GM19468 (cell line): ENCODE data around the gene SERPINE3.

Experiments used
- ATAC-seq: cut with Tn5 transposase; IDR thresholded peaks from one replicate; pipeline ENCODE4 v1.9.1; 2021; ENCODE audit warnings: mild to moderate bottlenecking, moderate library complexity, moderate number of reproducible peaks; ENCODE audit not compliant: unreplicated experiment; ENCODE audit errors: extremely low read depth

The SERPINE3 gene

DNA sequence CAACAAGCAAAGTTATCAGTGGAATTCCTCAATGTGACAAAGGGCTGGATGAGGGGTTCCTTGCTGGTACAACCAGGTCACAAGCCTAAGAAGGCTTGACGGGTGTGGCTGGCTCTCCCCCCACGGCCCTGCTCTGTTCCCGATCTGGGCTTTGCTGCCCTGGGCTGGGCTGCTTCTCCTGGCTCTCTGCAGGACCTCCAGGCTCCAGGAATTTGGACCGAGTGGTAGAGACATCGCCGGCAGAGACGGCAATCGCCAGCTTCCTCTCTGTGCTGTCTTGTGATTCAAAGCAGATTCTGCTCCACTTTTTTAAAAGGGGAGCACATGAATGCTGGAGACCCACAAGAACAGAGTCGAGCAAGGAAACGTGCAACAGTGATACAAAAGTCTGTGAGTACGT, at the start of gene SERPINE3:
TSS of gene SERPINE3 (plus strand) at position 338 of the 400 bp plus-strand sequence. CDS start 1,401 bp downstream, outside the sequence.
- ATAC-seq, result no peak

GRCh38 chr13:51291341-51291740, 48.1 kb upstream of the SERPINE3 start:
- no peak for ATAC-seq

DNA sequence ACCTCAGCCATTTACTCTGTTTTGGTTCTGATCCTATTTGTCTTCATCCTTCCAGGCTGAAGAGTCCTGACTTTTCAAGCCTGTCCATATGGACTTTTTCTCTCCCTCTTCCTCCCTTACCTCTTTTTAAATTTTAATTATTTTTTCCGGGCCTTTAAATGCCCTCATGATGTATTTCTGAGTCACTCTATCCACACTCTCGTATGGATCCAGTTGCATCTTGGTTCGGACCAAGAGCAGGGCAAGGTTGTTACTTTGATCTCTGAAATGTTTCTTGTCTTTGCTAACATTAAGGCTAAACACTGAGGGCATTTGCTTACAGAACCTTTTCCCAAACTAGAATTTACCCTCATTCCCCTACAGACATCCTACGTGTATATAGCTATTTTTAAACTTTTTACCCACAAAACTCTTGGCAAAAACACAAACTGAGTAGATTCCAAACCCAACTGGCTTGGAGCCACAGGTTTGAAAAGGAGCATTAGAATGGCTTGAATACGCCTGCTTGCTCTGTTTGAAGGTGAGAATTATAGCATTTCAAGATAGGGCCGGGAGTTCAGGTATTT, 47.4 kb upstream of the SERPINE3 start:
- no peak for ATAC-seq

GRCh38 chr13:51297556-51297955, 41.9 kb upstream of the SERPINE3 start:
- no peak for ATAC-seq

- no peak for ATAC-seq
These were observed 40.7 kb upstream of the SERPINE3 start for GRCh38 chr13:51298812-51299211.

DNA sequence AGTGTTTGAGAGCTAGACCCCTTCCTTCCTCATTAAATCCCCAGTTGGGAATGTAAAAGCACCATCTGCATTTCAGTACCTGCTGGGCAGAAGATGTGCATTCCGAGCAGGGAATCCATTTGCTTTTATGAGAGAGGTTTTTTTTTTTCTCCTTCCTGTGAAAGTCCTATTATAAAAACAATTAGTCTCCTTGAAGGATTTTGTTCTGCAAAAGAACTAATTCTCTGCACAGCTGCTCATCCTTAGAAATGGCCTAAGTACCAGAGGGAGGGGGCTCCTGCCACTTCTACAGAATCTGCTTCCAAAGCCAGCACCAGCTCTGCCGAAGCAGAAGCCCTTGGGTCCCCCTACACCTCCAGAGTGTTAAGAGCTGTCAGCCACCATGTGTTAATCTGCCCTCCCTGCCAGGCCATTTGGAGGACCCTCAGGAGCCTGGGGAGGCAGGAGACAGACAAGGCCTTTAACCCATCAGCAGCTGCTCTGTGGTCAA, 36.4 kb upstream of the SERPINE3 start:
- ATAC-seq, result no peak

- no peak for ATAC-seq
These were observed 35.6 kb upstream of the SERPINE3 start for GRCh38 chr13:51303882-51304281.

DNA sequence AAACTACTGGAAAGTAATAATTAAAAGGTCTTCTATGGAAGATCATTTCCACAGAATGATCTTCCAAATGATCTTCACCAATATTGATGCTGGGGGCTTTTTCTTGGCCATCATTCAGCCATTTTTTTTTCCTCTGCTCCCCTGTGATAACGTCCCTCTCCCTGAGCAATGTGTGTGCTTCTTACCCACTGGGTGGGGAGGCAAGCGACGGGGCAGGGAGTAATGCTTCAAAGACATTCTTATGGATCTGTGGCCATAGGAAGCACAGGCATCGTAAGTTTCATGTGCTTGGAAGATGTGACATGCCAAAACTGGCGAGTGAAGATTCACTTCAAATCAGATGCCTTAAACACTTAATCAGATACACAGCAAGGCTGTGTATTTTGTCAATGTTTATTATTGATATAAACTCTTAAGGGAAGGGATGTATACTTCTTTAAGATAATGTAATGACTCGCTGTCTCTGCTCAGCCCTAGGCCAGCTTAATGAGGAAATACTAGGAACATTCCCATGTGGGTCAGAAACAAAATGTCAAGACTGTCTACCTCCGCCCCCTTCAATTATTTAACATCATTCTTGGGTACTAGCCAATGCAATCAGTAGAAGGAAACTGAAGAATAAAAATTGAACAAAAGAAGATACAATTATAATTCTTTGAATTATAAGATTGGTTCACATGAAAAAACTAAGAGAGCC, 34.1 kb upstream of the SERPINE3 start:
- no peak for ATAC-seq

- no peak for ATAC-seq
These were observed 30.7 kb upstream of the SERPINE3 start for GRCh38 chr13:51308781-51309180.

DNA sequence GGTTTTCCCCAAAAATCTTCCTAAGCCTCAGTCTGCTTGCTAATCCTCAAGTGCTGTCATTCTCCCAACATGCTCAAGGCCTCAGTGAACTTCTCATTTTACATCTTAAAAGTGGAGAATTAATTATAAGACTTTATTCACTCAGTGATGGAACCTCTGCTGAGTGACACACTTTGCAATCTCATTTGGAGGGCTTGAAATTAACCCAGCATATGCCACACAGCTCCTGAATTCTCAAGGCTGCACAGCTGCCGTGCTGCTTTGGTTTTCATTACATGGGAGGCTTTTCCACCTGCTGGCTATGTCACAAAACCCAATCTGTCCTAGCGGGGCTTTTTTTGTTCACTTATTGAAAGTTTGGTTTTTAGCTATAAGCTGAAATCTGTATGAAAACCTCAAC, 28.3 kb upstream of the SERPINE3 start:
- no peak for ATAC-seq

DNA sequence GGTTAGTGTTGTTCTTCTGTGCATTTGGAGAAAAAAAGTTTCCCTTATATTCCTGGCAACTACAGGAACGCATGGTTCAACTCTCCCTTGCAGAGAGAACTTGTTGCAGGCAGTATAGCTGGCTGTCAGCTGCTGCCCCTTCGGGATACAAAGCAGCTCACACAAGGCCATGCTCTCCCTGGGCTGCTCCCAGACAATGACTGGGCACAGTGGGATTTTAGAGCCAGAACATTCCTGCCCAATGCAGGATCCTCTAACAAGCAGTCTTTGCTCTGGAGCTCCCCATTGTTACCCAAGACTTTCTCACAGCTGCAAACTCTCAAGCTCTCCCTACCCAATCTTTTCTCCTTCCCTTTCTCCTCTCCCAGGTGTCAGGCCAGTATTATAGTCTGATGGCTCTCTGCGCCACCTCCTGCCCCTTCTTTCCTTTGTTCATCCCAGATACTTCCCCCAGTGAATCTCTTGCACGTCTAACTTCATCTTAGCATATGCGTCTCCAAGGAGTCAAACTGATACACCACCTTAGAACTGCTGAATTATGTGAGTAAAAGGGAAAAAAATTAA, 27.5 kb upstream of the SERPINE3 start:
- ATAC-seq, result no peak

DNA sequence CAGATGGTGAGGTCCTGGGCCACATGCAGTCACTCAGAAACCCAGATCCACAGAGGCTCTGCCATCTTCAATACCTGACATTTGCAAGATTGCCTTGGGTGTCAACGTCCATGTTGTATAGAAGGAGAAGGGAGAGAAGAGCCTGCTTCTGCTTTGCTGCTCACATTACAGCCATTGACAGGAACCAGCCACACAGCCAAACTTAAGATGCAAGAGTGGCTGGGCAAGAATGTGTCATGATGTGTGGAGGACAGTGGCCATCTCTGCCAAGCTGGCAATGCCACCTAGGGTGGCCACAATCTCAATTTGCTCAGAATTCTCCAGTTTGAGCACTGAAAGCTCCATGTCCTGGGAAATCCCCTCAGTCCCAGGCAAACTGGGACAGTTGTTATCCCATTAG, 25.9 kb upstream of the SERPINE3 start:
- no peak for ATAC-seq

DNA sequence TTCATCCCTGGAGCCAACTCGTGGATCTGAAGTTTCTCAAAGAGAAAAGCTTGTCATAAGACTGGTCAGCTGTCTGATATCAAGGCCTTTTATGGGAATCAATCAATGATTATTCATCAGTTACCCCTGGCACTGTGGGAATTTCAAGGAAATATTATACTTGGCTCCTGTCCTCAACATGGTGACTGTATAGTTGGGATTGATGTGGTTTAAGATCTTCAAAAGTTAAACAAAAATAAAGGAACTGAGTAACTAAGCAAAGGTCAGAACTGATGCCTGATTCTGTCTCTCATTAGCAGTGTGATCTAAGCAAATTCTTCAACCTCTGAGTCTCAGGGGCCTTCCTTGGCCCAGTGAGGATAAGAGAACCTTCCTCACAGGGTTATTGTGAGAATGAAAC, 22.2 kb upstream of the SERPINE3 start:
- ATAC-seq, result no peak

GRCh38 chr13:51318015-51318414, 21.5 kb upstream of the SERPINE3 start:
- ATAC-seq, result no peak

DNA sequence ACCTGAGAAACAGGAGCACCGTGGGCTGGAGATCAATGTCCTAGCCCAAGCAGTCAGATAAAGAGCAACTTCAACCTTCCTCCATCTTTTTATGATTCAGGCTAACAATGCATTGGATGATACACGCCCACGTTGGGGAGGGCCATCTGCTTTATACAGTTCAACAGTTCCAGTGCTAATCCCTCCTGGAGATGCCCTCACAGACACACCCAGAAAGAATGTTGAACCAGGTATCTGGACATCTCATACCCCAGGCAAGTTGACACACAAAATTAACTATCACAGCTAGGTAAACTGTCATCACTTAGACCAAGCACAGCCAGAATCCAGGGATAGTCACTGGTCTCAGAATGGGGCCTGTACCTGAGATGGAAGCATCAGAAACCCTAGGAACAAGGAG, 20.6 kb upstream of the SERPINE3 start:
- ATAC-seq, result no peak

DNA sequence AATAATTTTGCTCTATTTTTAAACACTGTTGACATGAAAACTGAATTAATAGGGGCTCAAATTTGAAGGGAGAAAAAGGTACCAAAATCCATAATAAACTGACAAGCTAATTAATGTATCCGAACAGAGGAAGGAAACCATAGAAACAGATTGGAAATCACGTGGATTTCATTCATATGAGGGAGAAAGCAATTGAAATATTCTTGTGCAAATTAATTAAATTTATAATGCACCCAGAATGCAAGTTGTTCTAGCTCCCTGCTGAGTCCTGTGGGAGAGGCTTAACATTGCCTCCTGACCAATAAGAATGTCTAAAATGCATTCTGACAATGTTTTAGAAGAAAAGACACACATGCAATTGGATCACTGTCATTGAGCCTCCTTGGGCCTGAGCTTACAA, 17.7 kb upstream of the SERPINE3 start:
- ATAC-seq, result no peak

DNA sequence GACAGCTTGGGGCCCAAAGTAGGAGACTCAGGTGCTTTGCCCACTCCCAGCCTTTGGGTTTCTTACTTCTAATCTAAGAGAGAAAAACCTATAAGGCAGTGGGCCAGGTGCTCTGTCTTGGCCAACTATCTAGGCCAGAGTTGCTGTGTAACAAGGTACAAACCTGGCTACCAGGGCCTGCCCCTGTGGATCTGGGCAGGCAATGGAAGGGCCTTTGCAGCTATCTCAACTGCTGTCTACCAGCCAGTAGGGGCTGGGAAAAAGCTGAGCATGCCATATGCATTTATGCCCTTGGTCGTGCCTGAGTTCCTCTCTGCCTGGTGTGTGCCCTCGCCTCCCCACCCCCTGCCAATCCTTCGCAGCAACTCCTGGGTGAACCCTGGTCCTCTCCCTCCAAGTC, 16.7 kb upstream of the SERPINE3 start:
- no peak for ATAC-seq

- ATAC-seq, result no peak
These were observed 15.5 kb upstream of the SERPINE3 start for GRCh38 chr13:51323824-51324511.

DNA sequence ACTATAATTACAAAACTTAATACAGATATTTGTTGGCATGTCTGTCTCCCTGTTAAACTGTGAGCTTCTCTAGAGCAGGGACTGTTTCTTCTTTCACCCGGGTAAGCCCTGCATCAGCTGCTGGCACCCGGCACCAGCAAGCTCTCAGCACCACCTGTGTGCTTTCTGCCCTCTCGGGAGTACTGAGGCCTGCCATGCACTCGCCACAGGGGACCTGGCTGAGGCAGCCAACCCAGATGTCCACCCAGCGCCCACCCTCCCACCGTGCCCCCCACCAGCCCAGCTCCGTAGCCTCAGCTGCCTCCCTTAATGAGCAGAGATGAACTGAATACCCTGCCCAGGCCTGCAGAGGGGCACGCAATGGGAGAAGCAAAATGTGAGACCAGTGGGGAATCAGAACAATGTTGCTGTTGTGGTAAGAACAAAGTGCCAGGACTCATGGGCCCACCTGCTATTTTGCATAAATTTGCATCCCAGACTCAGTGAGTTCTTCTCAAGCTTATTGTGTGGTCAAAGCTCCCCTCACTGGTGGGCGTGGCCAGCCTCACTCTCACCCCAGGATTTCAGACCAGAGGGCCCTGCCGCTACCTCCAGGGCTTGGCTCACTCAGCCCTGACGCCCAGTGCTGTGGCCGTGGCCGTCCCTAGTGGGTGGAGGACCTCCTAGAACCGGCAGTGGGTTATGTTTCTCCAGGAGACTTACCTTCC, 14.6 kb upstream of the SERPINE3 start:
- ATAC-seq, result no peak

GRCh38 chr13:51325837-51326236, 13.7 kb upstream of the SERPINE3 start:
- ATAC-seq, result no peak
